SK-N-SH treated with all-trans-retinoic acid at 6 μM for 48 hours (cell line): Measurements from ENCODE around the gene CERT1.

Experiments used
- ATAC-seq: fragments of 200-7000 bp; cut with Tn5 transposase; 3 replicates; pipeline ENCODE4 v1.9.1; 2020; ENCODE audit warnings: mild to moderate bottlenecking, moderate library complexity
- ARNTL ChIP-seq: fragments of 450-650 bp; formaldehyde crosslinking; IDR thresholded peaks from 2 replicates; pipeline ENCODE4 v1.5.0; 2020; ENCODE audit warnings: low read depth, mild to moderate bottlenecking, moderate library complexity, borderline replicate concordance
- BACH2 ChIP-seq: fragments of 250-450 bp; sonication (Bioruptor Pico); IDR thresholded peaks from 2 replicates; pipeline ENCODE4 v1.9.0; 2021; ENCODE audit warnings: mild to moderate bottlenecking, borderline replicate concordance
- CSDC2 ChIP-seq: fragments of 250-450 bp; sonication (Bioruptor Pico); IDR thresholded peaks from 2 replicates; pipeline ENCODE4 v1.5.0; 2020; ENCODE audit warnings: mild to moderate bottlenecking, moderate library complexity
- CSRNP3 ChIP-seq: fragments of 250-450 bp; sonication (Bioruptor Pico); IDR thresholded peaks from 2 replicates; pipeline ENCODE4 v1.5.1; 2021; ENCODE audit warnings: mild to moderate bottlenecking, moderate library complexity
- ESRRG ChIP-seq: fragments of 250-450 bp; sonication (Bioruptor Pico); IDR thresholded peaks from 2 replicates; pipeline ENCODE4 v1.6.1; 2021; ENCODE audit warnings: mild to moderate bottlenecking
- GLIS3 ChIP-seq: fragments of 250-450 bp; sonication (Bioruptor Pico); IDR thresholded peaks from 2 replicates; pipeline ENCODE4 v1.5.0; 2020; ENCODE audit warnings: mild to moderate bottlenecking, moderate library complexity
- ISL1 ChIP-seq: fragments of 250-450 bp; sonication (Bioruptor Pico); IDR thresholded peaks from 2 replicates; pipeline ENCODE4 v2.1.2; 2022; ENCODE audit warnings: mild to moderate bottlenecking, moderate library complexity
- OSR1 ChIP-seq: fragments of 250-450 bp; sonication (Bioruptor Pico); IDR thresholded peaks from 2 replicates; pipeline ENCODE4 v1.8.0; 2022; ENCODE audit warnings: moderate library complexity, mild to moderate bottlenecking, inconsistent platforms
- PATZ1 ChIP-seq: fragments of 250-450 bp; sonication (Bioruptor Pico); IDR thresholded peaks from 2 replicates; pipeline ENCODE4 v1.8.0; 2020; ENCODE audit warnings: mild to moderate bottlenecking, moderate library complexity, borderline replicate concordance
- POU6F1 ChIP-seq: fragments of 250-450 bp; sonication (Bioruptor Pico); IDR thresholded peaks from 2 replicates; pipeline ENCODE4 v1.8.0; 2021; ENCODE audit warnings: low read depth, mild to moderate bottlenecking, moderate library complexity, borderline replicate concordance
- PPARA ChIP-seq: fragments of 250-450 bp; sonication (Bioruptor Pico); IDR thresholded peaks from 2 replicates; pipeline ENCODE4 v1.5.0; 2020; ENCODE audit warnings: mild to moderate bottlenecking, borderline replicate concordance
- TOX ChIP-seq: fragments of 250-450 bp; sonication (Bioruptor Pico); IDR thresholded peaks from 2 replicates; pipeline ENCODE4 v1.8.0; 2021; ENCODE audit warnings: mild to moderate bottlenecking, moderate library complexity, borderline replicate concordance
- ZC3H10 ChIP-seq: fragments of 250-450 bp; sonication (Bioruptor Pico); IDR thresholded peaks from 2 replicates; pipeline ENCODE4 v1.5.1; 2021; ENCODE audit warnings: mild to moderate bottlenecking, moderate library complexity
- ZNF565 ChIP-seq: fragments of 450-650 bp; formaldehyde crosslinking; conservative IDR thresholded peaks from 2 replicates; pipeline ENCODE4 v1.5.0; 2020; ENCODE audit warnings: low read depth, mild to moderate bottlenecking, moderate library complexity
- ZNF70 ChIP-seq: fragments of 450-650 bp; formaldehyde crosslinking; IDR thresholded peaks from 2 replicates; pipeline ENCODE4 v1.5.0; 2020; ENCODE audit warnings: mild to moderate bottlenecking, moderate library complexity
- TF ChIP-seq, protein P1 (sequence below): fragments of 250-450 bp; sonication (Bioruptor Pico); IDR thresholded peaks from 2 replicates; pipeline ENCODE4 v1.5.0; 2020; ENCODE audit warnings: mild to moderate bottlenecking, moderate library complexity

CERT1 gene

GRCh38 chr5:75438722-75439121, 72.7 kb downstream of the CERT1 start (continued):
- no peak for TF ChIP-seq CSRNP3 (CRISPR knock-in tag)
- TF ChIP-seq TOX (CRISPR knock-in tag): no peak

DNA sequence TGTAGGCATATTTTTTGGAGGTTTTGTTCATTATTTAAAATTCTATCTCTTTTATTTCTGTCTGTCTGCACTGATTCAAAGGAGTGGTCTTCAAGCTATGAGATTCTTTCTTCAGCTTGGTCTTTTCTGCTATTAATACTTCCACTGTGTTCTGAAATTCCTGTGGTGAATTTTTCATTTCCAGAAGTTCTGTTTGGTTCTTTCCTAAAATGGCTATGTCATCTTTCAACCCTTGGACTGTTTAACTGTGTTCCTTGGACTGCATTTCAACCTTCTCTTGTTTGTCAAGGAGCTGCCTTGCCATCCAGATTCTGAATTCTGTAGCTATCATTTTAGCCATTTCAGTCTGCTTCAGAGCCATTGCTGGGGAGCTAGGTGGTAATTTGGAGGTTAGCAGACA, 76.3 kb downstream of the CERT1 start:
- ATAC-seq: no peak

DNA sequence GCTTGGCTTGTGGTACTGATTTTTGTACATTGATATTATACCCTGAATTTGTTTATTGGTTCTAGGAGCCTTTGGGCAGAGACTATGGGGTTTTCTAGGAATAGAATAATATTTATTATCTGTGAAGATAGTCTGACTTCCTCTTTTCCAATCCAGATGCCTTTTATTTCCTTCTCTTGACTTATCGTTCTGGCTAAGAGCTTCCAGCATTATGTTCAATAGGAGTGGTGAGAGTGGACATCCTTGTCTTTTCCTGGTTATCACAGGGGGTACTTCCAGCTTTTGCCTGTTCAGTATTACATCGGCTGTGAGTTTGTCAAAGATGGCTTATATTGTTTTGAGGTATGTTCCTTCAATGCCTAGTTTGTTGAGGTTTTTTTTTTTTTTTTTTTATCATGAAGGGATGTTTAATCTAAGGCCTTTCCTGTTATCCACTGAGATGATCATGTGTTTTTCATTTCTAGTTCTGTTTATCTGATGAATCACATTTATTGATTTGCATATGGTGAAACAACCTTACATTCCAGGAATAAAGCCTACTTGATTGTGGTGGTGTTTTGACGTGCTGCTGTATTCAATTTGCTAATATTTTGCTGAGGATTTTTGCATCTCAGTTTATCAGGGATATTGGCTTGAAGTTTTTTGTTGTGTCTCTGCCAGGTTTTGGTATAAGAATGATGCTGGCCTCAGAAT, 77.5 kb downstream of the CERT1 start:
- no peak for ATAC-seq
- TF ChIP-seq CSRNP3 (CRISPR knock-in tag): no peak
- no peak for TF ChIP-seq ZNF70 (CRISPR knock-in tag)
- no peak for TF ChIP-seq CSDC2 (CRISPR knock-in tag)
- no peak for TF ChIP-seq PPARA (CRISPR knock-in tag)

More for the DNA sequence above, 76.3 kb downstream of the CERT1 start:
- TF ChIP-seq PPARA (CRISPR knock-in tag): no peak
- no peak for TF ChIP-seq OSR1
- TF ChIP-seq, protein P1, sequence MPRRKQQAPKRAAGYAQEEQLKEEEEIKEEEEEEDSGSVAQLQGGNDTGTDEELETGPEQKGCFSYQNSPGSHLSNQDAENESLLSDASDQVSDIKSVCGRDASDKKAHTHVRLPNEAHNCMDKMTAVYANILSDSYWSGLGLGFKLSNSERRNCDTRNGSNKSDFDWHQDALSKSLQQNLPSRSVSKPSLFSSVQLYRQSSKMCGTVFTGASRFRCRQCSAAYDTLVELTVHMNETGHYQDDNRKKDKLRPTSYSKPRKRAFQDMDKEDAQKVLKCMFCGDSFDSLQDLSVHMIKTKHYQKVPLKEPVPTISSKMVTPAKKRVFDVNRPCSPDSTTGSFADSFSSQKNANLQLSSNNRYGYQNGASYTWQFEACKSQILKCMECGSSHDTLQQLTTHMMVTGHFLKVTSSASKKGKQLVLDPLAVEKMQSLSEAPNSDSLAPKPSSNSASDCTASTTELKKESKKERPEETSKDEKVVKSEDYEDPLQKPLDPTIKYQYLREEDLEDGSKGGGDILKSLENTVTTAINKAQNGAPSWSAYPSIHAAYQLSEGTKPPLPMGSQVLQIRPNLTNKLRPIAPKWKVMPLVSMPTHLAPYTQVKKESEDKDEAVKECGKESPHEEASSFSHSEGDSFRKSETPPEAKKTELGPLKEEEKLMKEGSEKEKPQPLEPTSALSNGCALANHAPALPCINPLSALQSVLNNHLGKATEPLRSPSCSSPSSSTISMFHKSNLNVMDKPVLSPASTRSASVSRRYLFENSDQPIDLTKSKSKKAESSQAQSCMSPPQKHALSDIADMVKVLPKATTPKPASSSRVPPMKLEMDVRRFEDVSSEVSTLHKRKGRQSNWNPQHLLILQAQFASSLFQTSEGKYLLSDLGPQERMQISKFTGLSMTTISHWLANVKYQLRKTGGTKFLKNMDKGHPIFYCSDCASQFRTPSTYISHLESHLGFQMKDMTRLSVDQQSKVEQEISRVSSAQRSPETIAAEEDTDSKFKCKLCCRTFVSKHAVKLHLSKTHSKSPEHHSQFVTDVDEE: no peak
- TF ChIP-seq BACH2 (CRISPR knock-in tag): no peak
- TF ChIP-seq GLIS3 (CRISPR knock-in tag): no peak
- no peak for TF ChIP-seq CSDC2 (CRISPR knock-in tag)
- no peak for TF ChIP-seq CSRNP3 (CRISPR knock-in tag)
- TF ChIP-seq POU6F1 (CRISPR knock-in tag): no peak
- TF ChIP-seq ZC3H10 (CRISPR knock-in tag): no peak
- TF ChIP-seq ZNF565 (CRISPR knock-in tag): no peak
- no peak for TF ChIP-seq ESRRG (CRISPR knock-in tag)
- no peak for TF ChIP-seq ISL1 (CRISPR knock-in tag)
- TF ChIP-seq PATZ1 (CRISPR knock-in tag): no peak
- no peak for TF ChIP-seq ARNTL (CRISPR knock-in tag)
